NOMO-1 (cell line): ENCODE data around the gene SNX5.
"Not testable (repeated sequence)": the region's sequence is repeated elsewhere in the genome, so short reads cannot be mapped to it uniquely, and the experiment has no call there.

Source experiments
- DNase-seq, 2 experiments: peaks; one replicate each; lab custom pipeline; 2025; ENCODE audit not compliant: unreplicated experiment in 2 of 2; lab: John Stamatoyannopoulos, UW

SNX5 gene

DNA sequence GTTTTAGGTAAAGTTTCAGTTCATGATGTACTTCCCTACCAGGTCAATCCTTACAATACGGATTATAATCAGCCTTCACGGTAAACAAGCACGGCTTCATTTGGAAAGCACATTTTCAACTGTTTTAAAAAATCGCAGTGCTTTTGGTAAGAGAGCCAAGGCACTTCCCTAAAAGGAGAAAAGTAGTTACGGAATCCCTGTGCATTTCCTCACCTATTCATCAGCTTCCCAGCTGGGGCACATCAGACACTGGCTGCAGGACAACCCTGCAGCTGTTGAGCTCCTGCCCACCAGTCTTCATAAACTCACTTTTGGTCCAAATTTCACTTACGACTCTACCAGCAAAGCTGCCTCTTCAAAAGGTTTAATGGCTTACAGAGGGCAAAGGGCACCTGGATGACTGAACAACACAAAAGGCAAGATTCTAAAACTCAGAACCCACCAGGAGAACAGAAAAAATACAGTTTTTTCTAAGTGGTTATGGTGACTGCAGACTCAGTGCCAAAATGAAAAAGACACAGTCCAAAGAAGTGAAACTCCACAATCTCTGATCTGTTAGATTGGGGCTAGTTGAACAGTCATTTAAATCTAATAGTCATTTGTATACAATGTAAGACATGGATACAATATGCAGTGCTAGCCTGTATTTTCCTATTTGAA, 7.5 kb downstream of the SNX5 start:
- no peak for DNase-seq

DNA sequence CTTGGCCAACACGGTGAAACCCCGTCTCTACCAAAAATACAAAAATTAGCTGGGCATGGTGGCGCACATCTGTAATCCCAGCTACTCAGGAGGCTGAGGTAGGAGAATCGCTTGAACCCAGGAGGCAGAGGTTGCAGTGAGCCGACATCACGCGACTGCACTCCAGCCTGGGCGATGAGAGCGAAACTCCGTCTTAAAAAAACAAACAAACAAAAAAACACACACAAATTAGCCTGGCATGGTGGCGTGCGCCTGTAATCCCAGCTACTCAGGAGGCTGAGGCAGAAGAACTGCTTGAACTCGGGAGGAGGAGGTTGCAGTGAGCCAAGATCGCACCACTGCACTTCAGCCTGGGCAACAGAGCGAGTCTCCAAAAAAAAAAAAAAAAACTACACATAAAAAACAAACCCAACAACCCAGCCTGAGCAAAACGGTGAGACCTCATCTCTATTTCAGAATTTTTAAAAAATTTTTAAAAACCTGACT, 8.2 kb downstream of the SNX5 start:
- not testable (repeated sequence) for DNase-seq

DNA sequence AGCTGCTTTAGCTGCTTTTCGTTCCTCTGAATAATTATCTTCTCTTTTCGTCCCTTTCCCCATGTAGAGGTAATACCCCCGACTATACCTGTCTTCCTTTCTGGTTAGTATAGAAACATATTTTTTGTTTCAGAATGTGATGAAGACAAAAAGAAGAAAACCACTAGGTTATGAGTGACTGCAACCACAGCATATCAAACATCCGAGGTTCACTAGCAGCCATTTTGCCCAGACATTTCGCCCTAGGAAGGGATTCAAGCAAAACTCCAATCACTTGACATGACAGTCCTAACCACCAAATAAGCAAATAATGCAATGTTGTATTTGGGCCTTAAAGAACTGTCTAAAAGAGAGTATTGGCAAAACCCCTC, 9.4 kb downstream of the SNX5 start:
- DNase-seq = no peak

DNA sequence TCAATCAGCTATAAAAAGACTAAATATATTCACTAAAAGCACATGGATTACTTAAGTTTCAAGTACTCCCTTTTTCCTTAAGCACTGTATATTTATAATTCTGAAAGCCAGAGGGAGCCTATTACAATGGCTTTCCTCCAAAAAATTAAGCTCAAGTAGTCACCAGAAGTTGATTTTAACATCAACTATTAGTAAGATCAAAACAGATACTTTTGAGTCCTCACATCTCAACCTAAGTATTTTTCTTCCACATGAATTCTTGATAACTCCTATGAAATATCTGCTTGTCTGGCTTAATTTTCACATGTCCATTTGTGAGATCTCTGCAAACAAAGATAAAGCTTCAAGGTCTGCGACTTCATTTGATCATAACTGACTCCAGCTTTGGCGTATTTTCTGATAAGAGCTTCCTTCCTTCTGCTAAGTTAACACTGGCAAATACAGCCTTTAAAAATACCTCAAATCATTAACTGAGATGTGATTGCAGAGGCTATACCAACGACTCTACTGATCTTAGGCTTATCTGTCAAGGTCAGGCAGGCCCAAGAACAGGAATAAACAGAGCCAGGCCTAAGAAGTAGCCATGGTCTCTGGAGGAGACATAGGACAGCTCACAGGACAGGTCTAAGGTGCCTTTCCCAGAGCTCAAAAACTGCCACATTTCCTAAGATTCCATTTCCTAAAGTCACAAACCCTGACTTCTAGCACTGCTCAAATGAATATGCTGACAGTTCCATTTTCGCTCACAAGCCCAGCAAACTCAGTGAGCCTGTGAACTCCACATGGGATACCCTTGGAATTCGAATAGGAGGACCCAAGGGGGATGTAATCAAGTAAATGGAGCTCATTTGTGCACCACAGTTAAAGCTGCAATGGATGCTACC, 10.0 kb downstream of the SNX5 start:
- no peak for DNase-seq

DNA sequence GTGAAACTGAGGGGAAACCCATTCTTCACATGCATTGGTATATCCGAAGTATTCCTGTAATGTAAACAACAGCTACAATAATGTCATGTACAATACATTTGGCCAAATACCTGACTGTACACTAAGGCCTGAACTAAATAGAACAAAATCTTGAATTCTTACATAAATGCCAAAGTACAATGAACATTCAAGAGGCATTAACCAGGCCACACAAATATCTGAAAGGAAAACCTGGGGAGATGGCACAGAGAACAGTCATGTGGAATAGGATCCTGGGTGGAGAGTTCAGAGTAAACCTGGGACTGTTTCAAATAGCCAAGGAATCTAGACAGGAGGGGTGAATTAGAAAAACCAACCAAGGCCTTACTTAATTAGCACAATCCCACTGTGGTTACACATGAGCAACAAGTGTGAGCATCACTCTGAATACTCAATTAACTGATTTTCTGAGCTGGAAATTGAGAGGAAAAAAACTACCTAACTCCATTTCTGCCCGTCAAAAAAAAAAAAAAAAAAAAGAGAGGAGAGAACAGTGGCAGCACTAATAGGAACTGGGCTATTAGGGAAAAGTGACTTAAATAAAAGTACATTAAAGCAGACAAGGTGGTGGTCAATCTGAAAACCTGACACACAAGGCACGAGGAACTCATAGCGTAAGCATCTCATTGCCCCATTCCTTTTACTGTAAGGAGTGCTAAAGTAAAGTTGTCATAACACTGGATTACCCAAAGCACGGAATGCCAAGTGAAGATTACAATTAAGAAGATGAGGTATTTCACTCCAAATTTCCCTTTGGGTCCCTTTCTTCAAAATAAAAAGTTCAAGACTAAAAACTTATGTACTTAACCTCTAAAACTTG, 10.9 kb downstream of the SNX5 start:
- no peak for DNase-seq

DNA sequence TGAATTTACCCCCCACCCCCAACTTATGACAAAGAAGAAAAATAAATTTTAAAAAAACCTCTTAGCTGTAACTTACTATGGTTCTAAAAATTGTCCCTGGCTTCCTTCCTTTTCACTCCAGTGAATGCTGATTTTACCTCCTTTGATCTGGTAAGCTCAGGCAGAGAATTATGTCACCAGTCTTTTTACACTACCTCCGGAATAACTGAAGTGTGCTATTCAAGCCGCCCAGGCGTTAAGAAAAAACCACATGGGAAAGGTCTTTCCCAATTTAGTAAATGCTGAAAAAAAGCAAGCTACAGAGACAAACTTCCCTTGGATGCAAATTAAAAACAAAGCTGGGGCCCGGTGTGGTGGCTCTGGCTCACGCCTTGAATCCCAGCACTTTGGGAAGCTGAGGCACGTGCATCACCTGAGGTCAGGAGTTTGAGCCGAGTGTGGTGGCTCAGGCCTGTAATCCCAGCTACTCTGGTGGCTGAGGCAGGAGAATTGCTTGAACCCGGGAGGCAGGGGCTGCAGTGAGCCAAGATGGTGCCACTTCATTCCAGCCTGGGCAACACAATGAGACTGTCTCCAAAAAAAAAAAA, 12.4 kb downstream of the SNX5 start:
- no peak for DNase-seq

DNA sequence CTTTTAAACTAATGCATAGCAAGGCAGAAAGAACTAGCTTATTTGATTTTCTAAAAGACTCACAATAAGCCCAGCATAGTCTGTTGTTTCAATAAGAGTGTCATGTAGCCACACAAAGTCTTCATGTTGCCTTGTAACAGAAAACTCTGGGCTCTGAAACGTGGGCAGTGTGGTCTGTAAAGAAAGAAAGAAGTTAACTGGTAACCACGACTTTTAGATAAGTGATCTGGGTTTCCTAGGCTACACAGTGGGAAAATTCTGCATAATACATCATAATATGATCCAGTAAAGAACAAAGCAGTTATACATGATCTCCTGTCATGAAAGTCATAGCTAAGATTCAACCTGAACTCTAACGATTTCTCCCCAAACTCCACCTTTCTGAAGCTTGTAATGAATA, 13.3 kb downstream of the SNX5 start:
- DNase-seq = no peak

DNA sequence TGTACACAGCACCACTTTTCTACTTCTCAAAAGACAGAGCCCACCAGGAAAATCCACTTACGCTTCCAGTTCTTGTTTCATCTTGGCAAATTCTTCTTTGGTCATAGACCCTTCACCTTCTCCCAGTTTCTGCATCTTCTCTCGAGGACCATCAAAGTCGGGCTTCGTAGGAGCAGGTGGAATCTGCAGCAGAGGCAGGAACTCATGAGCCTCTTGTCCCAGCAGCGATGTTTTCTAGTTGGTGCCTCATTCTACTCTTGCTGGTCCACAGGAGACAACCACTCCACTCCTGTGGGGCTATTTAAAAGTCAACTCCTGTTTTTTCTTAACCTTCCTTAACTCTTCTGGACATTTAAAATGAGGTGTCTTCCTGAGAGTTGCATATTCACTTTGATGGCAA, 14.7 kb downstream of the SNX5 start:
- DNase-seq = no peak

DNA sequence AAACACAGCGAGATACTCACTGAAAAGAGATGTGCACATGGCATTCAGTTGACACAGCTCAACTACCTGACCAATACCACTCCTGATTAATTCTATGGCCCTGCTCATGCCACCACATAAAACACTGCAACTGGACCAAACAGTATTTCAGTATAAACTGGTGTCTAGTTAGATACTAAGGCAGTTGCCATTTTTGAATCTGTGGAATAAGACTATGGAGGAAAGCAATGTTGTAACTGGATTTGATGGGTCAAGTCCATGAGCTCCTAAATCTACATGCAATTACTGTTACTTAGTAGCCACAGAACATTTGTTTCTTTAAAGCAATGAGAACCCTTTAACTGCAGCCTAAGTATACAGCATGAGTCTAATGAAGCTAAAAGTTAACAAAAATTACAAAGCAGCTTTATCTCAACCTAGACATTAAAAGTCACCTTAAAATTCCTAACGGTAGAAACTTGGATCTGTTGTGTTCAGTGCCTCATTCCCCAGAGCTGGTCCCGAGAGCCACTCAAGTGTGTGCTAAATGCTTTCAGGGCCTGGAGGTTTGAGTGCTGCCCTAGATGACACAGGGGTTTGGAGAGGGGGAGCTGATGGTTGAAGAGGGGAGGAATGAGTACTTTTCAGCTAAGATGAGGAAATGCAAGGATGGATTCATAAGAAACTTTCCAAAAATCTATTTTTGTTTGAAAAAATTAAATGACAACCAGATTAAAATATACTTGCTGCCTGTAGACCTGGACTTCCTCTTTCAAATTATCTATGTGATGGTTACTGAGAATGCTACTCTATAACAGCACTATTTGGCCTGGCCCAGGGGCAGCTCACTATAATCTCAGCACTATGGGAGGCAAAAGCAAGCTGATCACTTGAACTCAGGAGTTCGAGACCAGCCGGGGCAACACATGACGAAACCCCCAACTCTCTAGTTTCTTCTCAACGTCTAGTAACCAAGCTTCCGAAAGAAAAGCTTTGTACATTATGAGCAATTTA, 15.6 kb downstream of the SNX5 start:
- DNase-seq = no peak

DNA sequence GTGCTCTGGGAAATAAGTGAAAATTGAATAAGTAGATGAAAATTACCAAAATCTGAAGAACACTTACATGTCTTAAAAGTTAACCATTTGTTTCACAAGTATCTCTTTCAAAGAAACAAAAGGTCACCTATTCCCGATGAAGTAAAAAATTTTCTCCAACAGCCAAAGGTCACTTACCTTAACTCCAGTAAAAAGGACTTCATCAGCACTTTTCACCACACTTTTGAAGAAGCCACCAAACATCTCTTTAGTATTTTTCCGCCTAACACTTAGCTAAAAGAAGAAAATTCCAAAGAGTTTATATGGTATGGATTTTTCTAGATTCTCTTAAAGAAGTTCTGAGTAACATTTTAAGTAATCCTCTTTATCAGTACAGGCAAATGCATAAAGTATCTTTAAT, 17.3 kb downstream of the SNX5 start:
- DNase-seq = no peak

DNA sequence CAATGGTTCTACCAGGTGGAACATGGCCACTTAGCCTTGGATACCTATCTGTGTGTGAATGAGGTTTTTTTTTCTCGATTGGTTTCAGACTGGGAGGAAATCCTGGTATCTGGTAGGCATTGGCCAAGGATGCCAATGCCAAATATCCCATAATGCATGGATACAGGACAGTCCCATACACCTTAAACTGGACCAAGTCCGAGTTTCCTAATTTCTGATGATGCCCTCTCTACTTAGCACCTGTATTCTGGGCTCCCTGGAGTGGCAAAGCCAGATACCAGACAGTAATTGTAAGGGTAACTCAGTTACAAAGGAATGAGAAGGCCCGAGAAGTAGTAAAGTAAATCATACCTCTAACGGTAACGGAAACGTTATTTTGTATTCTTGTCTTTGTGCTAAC, 17.9 kb downstream of the SNX5 start:
- DNase-seq = no peak

DNA sequence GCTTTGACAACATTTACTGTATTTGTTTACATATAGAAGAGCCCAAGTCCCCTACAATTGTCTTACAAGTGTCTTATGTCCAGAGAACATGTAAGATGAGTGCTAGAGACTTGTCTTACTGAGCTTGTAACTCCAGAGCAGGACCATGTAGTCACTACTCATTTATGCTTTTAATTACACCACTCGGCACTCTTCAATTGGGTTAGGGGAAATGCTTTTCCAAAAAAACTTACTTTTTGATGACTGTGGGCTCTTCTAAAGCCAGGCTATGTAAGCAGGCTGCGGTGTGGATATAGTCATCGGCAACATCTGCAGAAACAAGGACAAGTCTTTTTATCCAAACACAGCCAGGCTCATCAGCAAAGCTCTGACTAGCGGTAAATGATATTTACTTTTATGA, 18.7 kb downstream of the SNX5 start:
- DNase-seq = no peak

DNA sequence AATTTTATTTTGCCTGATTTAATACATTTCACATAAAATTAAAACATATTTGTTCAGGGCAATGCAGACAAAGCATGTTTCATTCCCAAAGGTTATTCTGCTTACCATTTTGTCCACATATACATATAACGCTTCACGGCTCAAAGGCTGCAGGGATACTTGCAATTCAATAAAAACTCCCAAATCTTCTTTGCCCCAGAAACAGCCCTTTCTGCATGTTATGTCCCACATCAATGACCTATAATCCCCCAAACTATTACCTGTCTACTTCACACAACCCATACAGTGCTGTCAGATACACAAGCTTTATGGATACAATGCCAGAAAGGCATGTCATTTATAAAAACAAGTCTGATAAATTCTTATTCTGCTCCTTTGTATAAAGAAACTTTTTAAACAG, 20.2 kb downstream of the SNX5 start:
- DNase-seq = no peak

DNA sequence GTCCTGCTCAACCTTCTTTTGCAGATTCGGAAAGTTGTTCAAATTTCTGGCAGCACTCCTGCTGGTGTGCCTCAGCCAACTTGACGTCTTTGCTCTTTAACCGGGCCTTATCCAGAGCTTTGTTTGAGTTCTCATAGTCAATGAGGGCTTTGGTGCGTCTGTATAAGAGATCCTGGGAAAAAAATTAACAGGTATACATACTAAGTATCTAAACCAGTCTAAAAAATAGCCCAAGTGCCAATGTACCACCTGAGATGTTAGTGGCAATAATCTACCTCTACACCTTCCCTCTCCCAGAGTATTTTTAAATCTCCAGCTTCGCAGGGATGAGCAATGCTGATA, 21.1 kb downstream of the SNX5 start:
- DNase-seq = no peak

DNA sequence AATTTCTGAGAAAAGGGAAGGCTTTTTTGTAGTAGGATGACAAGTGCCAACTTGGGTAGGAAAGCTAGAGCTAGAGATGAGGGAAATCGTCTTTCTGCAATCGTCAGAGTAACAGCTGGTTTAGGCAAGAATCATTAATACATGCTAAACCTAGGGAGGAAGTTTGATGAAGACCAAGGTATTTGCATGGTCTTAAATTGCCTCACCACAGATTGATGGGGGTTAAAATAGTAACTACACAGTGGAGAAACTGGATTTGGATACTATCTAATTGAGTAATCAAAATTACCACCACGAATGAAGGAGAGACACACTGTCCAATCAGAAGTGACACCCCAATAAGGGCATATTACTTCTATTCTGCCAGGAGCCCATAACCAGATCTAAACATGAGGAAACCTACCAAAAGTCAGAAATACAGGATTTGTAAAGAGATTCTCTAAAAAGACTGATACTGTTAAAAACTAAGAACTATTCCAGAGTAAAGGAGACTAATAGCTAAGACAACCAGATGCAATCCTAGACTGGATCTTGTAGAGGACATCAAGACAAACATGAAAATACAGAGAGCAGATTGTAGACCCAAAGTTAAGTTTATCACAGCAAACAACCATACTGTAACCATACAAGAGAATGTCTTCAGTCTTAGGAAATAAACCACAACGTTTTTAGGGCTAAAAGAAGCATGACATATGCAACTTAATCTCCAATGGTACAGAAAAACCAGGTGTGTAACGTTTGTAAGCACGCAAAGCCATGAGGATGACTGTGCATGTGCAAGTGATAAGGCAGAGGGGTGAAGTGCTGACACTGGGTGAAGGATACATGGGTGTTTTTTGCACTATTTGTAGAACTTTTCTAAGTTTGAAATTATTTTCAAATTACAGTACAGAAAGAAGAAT, 21.8 kb downstream of the SNX5 start:
- DNase-seq = no peak

DNA sequence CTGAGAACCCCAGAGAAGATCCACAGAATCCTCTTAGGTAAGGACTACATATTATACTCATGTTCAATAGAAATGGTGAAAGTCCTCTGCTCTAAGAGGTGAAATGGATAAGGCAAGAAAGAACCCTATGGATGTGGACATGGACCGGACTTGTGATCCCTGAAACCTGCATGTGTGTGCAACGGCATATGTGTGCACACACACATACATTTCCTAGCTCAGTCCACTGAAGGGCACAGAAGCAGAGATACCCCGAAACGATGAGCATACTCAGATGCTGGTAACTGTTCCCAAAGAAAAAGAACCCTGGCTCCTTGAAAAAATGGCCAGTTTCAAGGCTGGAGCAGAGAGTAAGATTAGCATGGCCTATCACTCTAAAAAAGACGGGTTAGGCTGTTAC, 22.6 kb downstream of the SNX5 start:
- no peak for DNase-seq

DNA sequence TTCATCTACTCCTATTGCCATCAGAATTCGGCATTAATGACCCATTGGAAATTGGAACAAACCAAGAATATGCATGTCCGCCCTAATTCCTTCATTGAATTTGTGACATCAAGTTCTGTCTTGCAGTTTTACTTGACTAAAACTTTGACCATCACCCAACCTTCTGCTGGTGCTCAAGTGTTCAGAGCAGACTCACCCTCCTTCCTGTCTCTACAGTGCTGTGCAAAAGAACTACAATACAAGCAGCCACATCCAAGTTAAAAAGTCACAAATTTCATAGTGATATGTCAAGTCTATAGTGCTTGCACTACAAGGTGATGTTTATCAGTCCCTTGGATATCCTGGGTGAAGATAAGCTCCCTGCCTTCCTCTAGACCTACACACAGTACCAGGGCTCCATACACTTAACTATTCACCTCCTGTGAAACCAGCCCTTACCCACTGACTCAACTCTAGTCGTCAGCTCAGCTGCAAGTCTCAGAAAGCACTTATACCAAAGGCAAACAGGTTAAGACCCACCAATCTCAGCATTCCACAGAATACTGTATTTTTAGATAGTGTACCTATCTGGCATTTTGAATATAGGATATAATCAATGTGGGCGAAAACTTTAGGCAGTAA, 23.6 kb downstream of the SNX5 start:
- no peak for DNase-seq

DNA sequence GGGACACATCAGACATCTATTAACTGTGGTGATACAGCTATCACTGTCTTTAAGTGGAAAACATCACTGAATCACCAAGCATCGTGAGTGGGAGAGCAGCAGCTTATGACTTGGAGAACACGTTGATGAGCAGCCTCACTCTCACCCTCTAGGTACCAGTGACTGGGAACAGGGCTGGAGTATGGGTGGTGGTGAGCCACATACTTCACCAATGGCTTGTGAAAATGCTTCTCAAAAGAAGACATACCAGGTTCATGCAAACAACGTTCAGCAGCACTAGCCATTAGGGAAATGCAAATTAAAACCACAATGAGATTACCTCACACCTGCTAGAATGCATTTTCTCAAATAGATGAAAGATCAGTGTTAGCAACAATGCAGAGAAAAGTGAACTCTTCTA, 25.3 kb downstream of the SNX5 start:
- no peak for DNase-seq

DNA sequence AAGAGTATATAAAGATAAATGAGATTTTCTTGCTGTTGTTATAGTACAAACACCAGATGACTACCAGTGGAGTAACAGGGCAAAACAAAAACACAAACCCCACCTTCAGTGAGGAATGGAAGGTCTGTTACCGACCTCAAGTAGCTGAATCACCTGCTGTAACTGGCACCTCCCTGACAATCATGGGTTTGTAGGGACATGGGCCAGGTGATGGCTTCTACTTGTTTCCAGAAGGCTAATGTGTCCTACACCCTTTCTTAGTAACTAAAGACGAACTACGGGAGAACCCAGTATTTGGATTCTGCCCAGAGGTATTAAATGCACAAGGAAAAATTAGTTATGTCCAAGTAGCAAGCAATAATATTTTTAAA, 26.8 kb downstream of the SNX5 start:
- DNase-seq = no peak
